HepG2 (cell line): ENCODE data around the gene PPIG. TPM values are rescaled to one million over a fixed set of nuclear protein-coding genes. Genes with fewer than 3 reads are reported as not detected.

Source experiments
- AHDC1 ChIP-seq: sonication (generic); formaldehyde crosslinking; IDR thresholded peaks from 2 replicates; pipeline ENCODE4 v1.5.1; 2020; ENCODE audit warnings: mild to moderate bottlenecking, missing genetic modification reagents, borderline replicate concordance
- ERF ChIP-seq: IDR thresholded peaks from 2 replicates; pipeline ENCODE4 v1.6.1; 2018; ENCODE audit warnings: missing biosample characterization, missing genetic modification reagents
- FOXA3 ChIP-seq: IDR thresholded peaks from 2 replicates; pipeline ENCODE4 v1.6.1; 2016; ENCODE audit warnings: missing genetic modification reagents, missing compliant biosample characterization
- KLF13 ChIP-seq: sonication (generic); formaldehyde crosslinking; IDR thresholded peaks from 2 replicates; pipeline ENCODE4 v1.4.0; 2020; ENCODE audit warnings: mild to moderate bottlenecking, missing genetic modification reagents
- KLF16 ChIP-seq, 2 experiments: sonication (generic) in 1 of 2; formaldehyde crosslinking in 1 of 2; IDR thresholded peaks; 2 replicates each; pipeline versions ENCODE4 v1.6.1 to v1.8.0; 2016 to 2023; ENCODE audit warnings: missing genetic modification reagents in 2 of 2, missing compliant biosample characterization in 1 of 2
- SRF ChIP-seq: IDR thresholded peaks from 2 replicates; pipeline ENCODE4 v1.6.1; 2011; ENCODE audit warnings: mild to moderate bottlenecking, low read depth, low read length, moderate library complexity
- TEAD3 ChIP-seq: optimal IDR thresholded peaks from 2 replicates; pipeline ENCODE3; 2016; ENCODE audit warnings: borderline replicate concordance
- TFDP1 ChIP-seq: IDR thresholded peaks from 2 replicates; pipeline ENCODE4 v1.6.1; 2016; ENCODE audit warnings: missing compliant biosample characterization, missing genetic modification reagents, borderline replicate concordance
- ZBTB37 ChIP-seq: sonication (generic); formaldehyde crosslinking; IDR thresholded peaks from 2 replicates; pipeline ENCODE4 v1.4.0; 2020; ENCODE audit warnings: mild to moderate bottlenecking, missing genetic modification reagents
- ZBTB46 ChIP-seq: sonication (generic); formaldehyde crosslinking; IDR thresholded peaks from 2 replicates; pipeline ENCODE4 v1.4.0; 2020; ENCODE audit warnings: mild to moderate bottlenecking, missing genetic modification reagents, borderline replicate concordance
- ZNF768 ChIP-seq: sonication (generic); formaldehyde crosslinking; IDR thresholded peaks from 2 replicates; pipeline ENCODE4 v1.4.0; 2020; ENCODE audit warnings: missing genetic modification reagents
- ZNF850 ChIP-seq: sonication (generic); formaldehyde crosslinking; conservative IDR thresholded peaks from 2 replicates; pipeline ENCODE4 v1.9.0; 2021; ENCODE audit warnings: mild to moderate bottlenecking, missing genetic modification reagents
- polyA plus RNA-seq, 8 experiments: library from polyadenylated mRNA; depleted of rRNA in 3 of 8; stranded (reverse) in 7 of 8; unstranded in 1 of 8; fragments of >200 nt; fragmentation: Illumina TruSeq in 4 of 8; extraction: Trizol in 4 of 8; gene quantifications; 2 replicates each; pipeline versions ENCODE4 v1.2.1 to v1.2.3, GENCODE V29; 2011 to 2016; ENCODE audit warnings: low read depth in 4 of 8, missing spikeins in 1 of 8, mixed read lengths in 1 of 8; ENCODE audit not compliant: insufficient read depth in 1 of 8
- total RNA-seq, 5 experiments: library from RNA; depleted of rRNA; stranded (reverse); fragments of >200 nt; fragmentation: Illumina TruSeq; extraction: Trizol; gene quantifications; 2 replicates each; pipeline ENCODE4 v1.2.3, GENCODE V29; 2016; ENCODE audit warnings: low read depth in 1 of 5
- TF ChIP-seq, protein P1 (sequence below): sonication (generic); formaldehyde crosslinking; IDR thresholded peaks from 2 replicates; pipeline ENCODE4 v1.5.1; 2020; ENCODE audit warnings: missing genetic modification reagents, mild to moderate bottlenecking, borderline replicate concordance
- TF ChIP-seq, protein P2 (sequence below): sonication (generic); formaldehyde crosslinking; IDR thresholded peaks from 2 replicates; pipeline ENCODE4 v1.5.0; 2020; ENCODE audit warnings: missing genetic modification reagents, mild to moderate bottlenecking, borderline replicate concordance

The PPIG gene
- total and polyA plus RNA-seq, 2 of the 13 experiments (the other 11 are each of a cell fraction or from before 2014, with no cell fraction given): 31.3 to 81.0 TPM

GRCh38 chr2:169573160-169573973, 10.8 kb upstream of the PPIG start, which contains the start of gene FASTKD1 (continued):
- TF ChIP-seq ZBTB46 (CRISPR knock-in tag) (no peak), KLF13 (CRISPR knock-in tag) (peak; percentile 53; the same call in 1 of the 2 replicates), AHDC1 (CRISPR knock-in tag) (no peak), TEAD3 (CRISPR knock-in tag) (peak; percentile 96), ZBTB37 (CRISPR knock-in tag) (no peak), ZNF768 (CRISPR knock-in tag) (no peak), FOXA3 (peak; percentile 84), KLF16 (CRISPR knock-in tag; IDR thresholded peaks at IDR 0.05) (peak in 1 of 2 experiments; percentile 92; a peak in 2 of 4 replicates), ERF (peak; percentile 97), TFDP1 (CRISPR knock-in tag) (peak; percentile 68; the same call in 1 of the 2 replicates), SRF (peak; percentile 78), ZNF850 (CRISPR knock-in tag) (no peak)
- TF ChIP-seq, protein P1, sequence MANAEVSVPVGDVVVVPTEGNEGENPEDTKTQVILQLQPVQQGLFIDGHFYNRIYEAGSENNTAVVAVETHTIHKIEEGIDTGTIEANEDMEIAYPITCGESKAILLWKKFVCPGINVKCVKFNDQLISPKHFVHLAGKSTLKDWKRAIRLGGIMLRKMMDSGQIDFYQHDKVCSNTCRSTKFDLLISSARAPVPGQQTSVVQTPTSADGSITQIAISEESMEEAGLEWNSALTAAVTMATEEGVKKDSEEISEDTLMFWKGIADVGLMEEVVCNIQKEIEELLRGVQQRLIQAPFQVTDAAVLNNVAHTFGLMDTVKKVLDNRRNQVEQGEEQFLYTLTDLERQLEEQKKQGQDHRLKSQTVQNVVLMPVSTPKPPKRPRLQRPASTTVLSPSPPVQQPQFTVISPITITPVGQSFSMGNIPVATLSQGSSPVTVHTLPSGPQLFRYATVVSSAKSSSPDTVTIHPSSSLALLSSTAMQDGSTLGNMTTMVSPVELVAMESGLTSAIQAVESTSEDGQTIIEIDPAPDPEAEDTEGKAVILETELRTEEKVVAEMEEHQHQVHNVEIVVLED (CRISPR knock-in tag): peak; percentile 100
- TF ChIP-seq, protein P2, sequence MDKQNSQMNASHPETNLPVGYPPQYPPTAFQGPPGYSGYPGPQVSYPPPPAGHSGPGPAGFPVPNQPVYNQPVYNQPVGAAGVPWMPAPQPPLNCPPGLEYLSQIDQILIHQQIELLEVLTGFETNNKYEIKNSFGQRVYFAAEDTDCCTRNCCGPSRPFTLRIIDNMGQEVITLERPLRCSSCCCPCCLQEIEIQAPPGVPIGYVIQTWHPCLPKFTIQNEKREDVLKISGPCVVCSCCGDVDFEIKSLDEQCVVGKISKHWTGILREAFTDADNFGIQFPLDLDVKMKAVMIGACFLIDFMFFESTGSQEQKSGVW (CRISPR knock-in tag): no peak
